WTC11 (cell line): ENCODE measurements around the gene PDZD7.

ENCODE experiments used
- CREB1 ChIP-seq: sonication (generic); formaldehyde crosslinking; IDR thresholded peaks from 2 replicates; pipeline ENCODE4 v1.8.0; 2023; ENCODE audit warnings: mild to moderate bottlenecking, missing genetic modification reagents
- JUN ChIP-seq: sonication (generic); formaldehyde crosslinking; IDR thresholded peaks from 2 replicates; pipeline ENCODE4 v1.8.0; 2023; ENCODE audit warnings: mild to moderate bottlenecking, missing genetic modification reagents
- KAT7 ChIP-seq: sonication (generic); formaldehyde crosslinking; IDR thresholded peaks from 2 replicates; pipeline ENCODE4 v1.8.1; 2023; ENCODE audit warnings: missing genetic modification reagents, mild to moderate bottlenecking, borderline replicate concordance
- TF ChIP-seq, protein P1 (sequence below): sonication (generic); formaldehyde crosslinking; IDR thresholded peaks from 2 replicates; pipeline ENCODE4 v1.8.1; 2022; ENCODE audit warnings: missing genetic modification reagents, borderline replicate concordance

DNA sequence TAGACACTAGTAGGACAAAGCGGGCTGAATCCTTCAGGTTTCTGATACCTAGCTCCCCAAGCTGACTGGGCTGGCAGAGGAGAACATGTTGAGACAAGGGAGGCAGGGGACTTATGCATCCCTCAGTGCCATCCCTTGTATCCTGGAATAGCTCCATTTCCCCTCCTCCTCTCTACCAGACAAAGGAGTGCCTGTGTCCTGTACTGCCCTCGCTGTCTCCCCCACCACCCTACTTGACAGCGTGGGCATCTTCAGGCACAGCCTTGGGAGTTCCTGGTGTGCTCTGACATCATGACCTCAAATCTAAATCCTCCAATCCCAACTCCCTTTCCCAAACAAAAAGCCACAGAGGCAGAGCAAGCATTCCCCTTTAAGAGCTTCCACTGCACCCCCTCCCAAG is 9.1 kb upstream of the PDZD7 start:
- TF ChIP-seq JUN: no peak
- TF ChIP-seq CREB1 (CRISPR knock-in tag): no peak
- no peak for TF ChIP-seq KAT7 (CRISPR knock-in tag)
- TF ChIP-seq, protein P1, sequence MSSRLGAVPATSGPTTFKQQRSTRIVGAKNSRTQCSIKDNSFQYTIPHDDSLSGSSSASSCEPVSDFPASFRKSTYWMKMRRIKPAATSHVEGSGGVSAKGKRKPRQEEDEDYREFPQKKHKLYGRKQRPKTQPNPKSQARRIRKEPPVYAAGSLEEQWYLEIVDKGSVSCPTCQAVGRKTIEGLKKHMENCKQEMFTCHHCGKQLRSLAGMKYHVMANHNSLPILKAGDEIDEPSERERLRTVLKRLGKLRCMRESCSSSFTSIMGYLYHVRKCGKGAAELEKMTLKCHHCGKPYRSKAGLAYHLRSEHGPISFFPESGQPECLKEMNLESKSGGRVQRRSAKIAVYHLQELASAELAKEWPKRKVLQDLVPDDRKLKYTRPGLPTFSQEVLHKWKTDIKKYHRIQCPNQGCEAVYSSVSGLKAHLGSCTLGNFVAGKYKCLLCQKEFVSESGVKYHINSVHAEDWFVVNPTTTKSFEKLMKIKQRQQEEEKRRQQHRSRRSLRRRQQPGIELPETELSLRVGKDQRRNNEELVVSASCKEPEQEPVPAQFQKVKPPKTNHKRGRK (CRISPR knock-in tag): no peak
